Measurements from ENCODE around the gene PHEX.

The PHEX gene

GRCh38 chrX:22141047-22141730, 109.1 kb downstream of the PHEX start:
- DNase-seq (ENCODE audit: low spot score in 2 of 2), result no peak
- H3K9me3 Mint-ChIP-seq, result no peaks in the 10 kb centered on the region
- ATAC-seq, result no peak
- H3K36me3 Mint-ChIP-seq, result no peaks in the 10 kb centered on the region
- H3K27ac Mint-ChIP-seq, result no peak overlapping the region
- no peaks in the 10 kb centered on the region for H3K4me1 Mint-ChIP-seq
- H3K4me3 Mint-ChIP-seq, result no peak overlapping the region

DNA sequence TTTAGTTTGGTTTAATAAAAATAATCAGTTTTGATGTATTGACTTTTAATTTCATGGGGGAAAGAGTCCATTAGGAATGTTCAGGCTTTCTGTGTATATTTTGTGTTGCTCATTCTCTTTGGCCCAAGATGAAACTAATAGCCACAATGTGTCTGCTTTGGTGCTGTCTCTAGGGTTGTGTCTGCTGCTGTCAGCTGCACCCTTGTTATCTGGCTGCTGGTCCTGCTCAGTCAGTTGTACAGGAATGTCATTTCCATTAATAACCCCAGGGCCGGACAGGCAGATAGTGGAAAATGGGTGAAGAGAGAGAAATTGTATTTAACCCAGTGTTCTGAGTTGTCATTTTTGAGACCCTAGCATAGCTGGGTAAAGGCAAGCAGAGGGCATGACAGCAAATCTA, 115.1 kb downstream of the PHEX start:
- Mint-ChIP-seq H3K27ac (no peak overlapping the region), H3K9me3 (no peaks in the 10 kb centered on the region), H3K4me3 (no peak overlapping the region), H3K36me3 (no peaks in the 10 kb centered on the region), H3K4me1 (no peaks in the 10 kb centered on the region)
- DNase-seq (ENCODE audit: low spot score in 2 of 2), result no peak
- ATAC-seq, result no peak

DNA sequence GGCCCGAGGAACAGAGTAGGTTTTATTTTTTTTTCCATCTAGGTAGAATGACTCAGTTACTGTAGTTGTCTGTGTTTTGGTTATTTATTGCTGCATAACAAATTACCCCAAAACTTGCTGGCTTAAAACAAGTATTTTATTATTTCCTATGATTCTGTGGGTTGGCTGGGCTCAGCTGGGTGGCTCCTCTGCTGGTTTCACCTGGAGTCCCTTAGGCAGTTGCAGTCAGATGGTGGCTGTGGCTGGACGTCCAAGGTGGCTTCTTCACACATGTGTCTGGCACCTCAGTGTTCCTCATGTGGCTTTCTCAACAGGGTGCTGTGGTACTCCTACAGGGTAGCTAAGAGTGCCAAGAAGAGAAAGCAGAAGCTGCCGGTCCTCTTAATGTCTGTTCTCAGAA, 115.8 kb downstream of the PHEX start:
- Mint-ChIP-seq H3K36me3 (no peaks in the 10 kb centered on the region), H3K27ac (no peak overlapping the region), H3K4me3 (no peak overlapping the region), H3K9me3 (no peaks in the 10 kb centered on the region), H3K4me1 (no peaks in the 10 kb centered on the region)
- no peak for DNase-seq (ENCODE audit: low spot score in 2 of 2)
- ATAC-seq, result no peak

GRCh38 chrX:22148565-22148964, 116.4 kb downstream of the PHEX start:
- Mint-ChIP-seq H3K9me3 (no peaks in the 10 kb centered on the region), H3K27ac (no peak overlapping the region), H3K36me3 (no peaks in the 10 kb centered on the region), H3K4me3 (no peak overlapping the region), H3K4me1 (no peaks in the 10 kb centered on the region)
- ATAC-seq (no peak), DNase-seq (ENCODE audit: low spot score in 2 of 2) (no peak)

GRCh38 chrX:22150371-22150770, 118.2 kb downstream of the PHEX start:
- no peak for ATAC-seq
- Mint-ChIP-seq H3K4me3 (no peak overlapping the region), H3K4me1 (no peaks in the 10 kb centered on the region), H3K27ac (no peak overlapping the region), H3K9me3 (no peaks in the 10 kb centered on the region), H3K36me3 (no peaks in the 10 kb centered on the region)
- no peak for DNase-seq (ENCODE audit: low spot score in 2 of 2)

- H3K9me3 Mint-ChIP-seq, result no peaks in the 10 kb centered on the region
- H3K27ac Mint-ChIP-seq, result no peak overlapping the region
- no peaks in the 10 kb centered on the region for H3K36me3 Mint-ChIP-seq
- H3K4me3 Mint-ChIP-seq, result no peak overlapping the region
- no peaks in the 10 kb centered on the region for H3K4me1 Mint-ChIP-seq
- ATAC-seq (no peak), DNase-seq (ENCODE audit: low spot score in 2 of 2) (no peak)
Observed at GRCh38 chrX:22155126-22155525, 123.0 kb downstream of the PHEX start.

GRCh38 chrX:22159071-22159470, 126.9 kb downstream of the PHEX start:
- ATAC-seq (no peak), DNase-seq (ENCODE audit: low spot score in 2 of 2) (no peak)
- Mint-ChIP-seq H3K36me3 (no peaks in the 10 kb centered on the region), H3K4me1 (no peaks in the 10 kb centered on the region), H3K27ac (no peak overlapping the region), H3K4me3 (no peak overlapping the region), H3K9me3 (no peaks in the 10 kb centered on the region)

- Mint-ChIP-seq H3K9me3 (no peaks in the 10 kb centered on the region), H3K4me1 (no peaks in the 10 kb centered on the region), H3K27ac (no peak overlapping the region), H3K36me3 (no peaks in the 10 kb centered on the region), H3K4me3 (no peak overlapping the region)
- DNase-seq (ENCODE audit: low spot score in 2 of 2) (no peak), ATAC-seq (no peak)
Observed at GRCh38 chrX:22163326-22163725, 131.2 kb downstream of the PHEX start.

- no peak overlapping the region for H3K4me3 Mint-ChIP-seq
- ATAC-seq (no peak), DNase-seq (ENCODE audit: low spot score in 2 of 2) (no peak)
- no peaks in the 10 kb centered on the region for H3K4me1 Mint-ChIP-seq
- no peaks in the 10 kb centered on the region for H3K9me3 Mint-ChIP-seq
- no peaks in the 10 kb centered on the region for H3K36me3 Mint-ChIP-seq
- H3K27ac Mint-ChIP-seq, result no peak overlapping the region
Observed at GRCh38 chrX:22164770-22165388, 132.8 kb downstream of the PHEX start.

DNA sequence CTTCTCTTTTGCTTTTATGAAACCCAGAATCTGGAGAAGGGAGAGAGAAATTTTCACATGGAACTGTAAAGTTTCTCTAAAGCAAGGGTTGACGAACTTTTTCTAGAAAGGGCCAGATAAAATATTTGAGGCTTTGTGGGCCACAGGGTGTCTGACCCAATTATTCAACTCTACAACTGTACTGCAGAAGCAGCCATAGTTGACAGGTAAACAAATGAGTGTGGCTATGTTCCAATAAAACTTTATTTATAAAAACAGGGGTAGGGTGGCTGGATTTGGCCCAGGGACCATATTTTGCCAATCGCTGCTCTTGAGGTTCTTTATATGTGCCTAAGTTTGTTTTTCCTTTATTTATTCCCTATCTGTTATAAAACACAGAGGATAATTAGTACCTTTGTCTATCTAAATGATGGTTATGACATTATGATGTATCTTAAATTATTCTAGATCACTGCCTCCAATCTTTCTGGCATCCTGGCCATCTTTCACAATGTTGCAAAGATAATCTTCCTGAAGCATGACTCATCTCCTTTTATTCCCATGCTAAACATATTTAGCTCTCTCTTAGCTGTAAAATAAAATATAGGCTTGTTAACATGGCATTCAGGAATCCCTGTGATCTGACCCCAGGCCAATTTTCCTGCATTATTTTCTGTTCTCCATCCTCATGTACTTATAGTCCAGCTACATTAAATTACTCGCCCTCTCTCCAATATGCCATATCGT, 133.8 kb downstream of the PHEX start:
- no peak for ATAC-seq
- no peak overlapping the region for H3K4me3 Mint-ChIP-seq
- no peak for DNase-seq (ENCODE audit: low spot score in 2 of 2)
- H3K36me3 Mint-ChIP-seq, result no peaks in the 10 kb centered on the region
- no peaks in the 10 kb centered on the region for H3K4me1 Mint-ChIP-seq
- no peaks in the 10 kb centered on the region for H3K9me3 Mint-ChIP-seq
- no peak overlapping the region for H3K27ac Mint-ChIP-seq

DNA sequence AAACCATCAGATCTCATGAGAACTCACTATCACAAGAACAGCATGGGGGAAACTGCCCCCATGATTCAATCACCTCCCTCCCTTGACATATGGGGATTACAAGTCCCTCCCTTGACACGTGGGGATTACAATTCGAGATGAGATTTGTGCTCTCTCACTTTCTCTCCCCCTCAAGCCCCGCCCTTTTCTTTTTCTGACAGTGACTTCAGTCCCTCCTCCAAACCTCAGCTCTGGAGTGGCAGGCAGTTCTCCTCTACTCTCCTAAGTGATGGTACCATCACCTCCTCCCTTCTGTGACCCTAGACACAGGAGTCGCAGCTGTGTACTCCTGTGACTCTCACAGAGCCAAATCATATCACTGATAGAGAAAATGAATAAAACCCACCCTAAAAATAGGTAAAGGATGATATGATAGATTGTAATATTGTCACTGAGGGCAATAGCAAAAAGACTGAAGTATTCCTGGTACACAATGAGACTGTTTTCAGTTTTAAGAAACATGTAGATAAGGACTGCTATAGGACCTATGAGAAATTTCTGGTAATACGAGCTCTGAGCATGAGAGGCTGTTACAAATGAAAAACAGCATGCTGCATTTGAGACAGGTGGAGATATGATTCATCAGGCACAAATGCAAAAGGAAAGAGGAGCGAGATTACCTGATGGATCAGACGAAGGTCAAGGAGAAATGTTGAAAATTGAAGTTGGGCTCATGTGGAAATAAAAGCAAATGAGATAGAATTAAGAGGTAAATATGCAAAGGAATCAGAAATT, 139.3 kb downstream of the PHEX start:
- ATAC-seq, result no peak
- no peaks in the 10 kb centered on the region for H3K36me3 Mint-ChIP-seq
- H3K4me3 Mint-ChIP-seq, result no peak overlapping the region
- no peak for DNase-seq (ENCODE audit: low spot score in 2 of 2)
- no peak overlapping the region for H3K27ac Mint-ChIP-seq
- H3K9me3 Mint-ChIP-seq, result no peaks in the 10 kb centered on the region
- H3K4me1 Mint-ChIP-seq, result no peaks in the 10 kb centered on the region

DNA sequence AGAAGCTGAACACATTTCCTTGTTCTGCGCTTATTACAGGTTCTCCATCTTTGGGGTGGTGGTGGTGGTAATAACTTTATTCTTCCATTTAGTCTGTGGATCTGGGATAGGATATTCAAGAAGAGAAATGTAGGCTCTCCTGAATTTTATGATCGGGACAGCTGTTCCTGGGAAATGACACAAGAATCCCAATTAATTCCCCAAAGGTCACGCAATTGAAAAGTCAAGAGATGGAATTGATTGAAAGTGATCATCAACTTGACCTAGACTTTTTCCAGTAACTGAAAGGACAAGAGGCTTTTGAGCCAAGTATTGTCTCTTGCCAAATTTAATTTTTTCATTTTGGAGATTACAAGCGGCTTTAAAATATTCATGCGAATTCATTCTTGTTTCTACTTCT, 141.8 kb downstream of the PHEX start:
- Mint-ChIP-seq H3K36me3 (no peaks in the 10 kb centered on the region), H3K4me1 (no peaks in the 10 kb centered on the region), H3K9me3 (no peaks in the 10 kb centered on the region), H3K4me3 (no peak overlapping the region), H3K27ac (no peak overlapping the region)
- DNase-seq (ENCODE audit: low spot score in 2 of 2) (no peak), ATAC-seq (no peak)

DNA sequence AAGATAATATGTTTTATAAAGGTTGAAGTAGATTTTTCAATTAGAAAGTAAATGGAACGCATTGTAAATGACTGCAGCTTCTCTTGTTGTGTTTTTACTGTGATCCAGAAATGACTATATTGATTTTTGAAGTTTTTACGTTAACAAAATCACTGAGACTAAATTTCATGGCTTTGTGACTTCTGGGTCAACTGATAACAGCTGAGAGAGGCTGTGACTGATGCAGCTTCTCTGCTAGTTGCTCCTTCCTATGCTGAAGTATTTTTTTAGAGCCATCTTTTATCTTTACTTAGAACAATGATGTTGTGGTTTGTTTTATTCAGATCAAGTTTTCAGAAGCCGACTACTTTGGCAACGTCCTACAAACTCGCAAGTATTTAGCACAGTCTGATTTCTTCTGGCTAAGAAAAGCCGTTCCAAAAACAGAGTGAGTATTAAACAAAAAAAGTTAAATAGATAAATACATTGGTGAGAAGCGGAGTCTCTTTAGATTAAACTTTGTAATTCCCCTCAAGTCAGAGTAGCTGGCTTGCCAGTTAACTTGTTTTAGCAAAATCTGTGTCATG, 145.9 kb downstream of the PHEX start:
- no peaks in the 10 kb centered on the region for H3K36me3 Mint-ChIP-seq

GRCh38 chrX:22184096-22184495, 152.0 kb downstream of the PHEX start:
- no peaks in the 10 kb centered on the region for H3K9me3 Mint-ChIP-seq
- ATAC-seq (no peak), DNase-seq (ENCODE audit: low spot score in 2 of 2) (no peak)
- H3K36me3 Mint-ChIP-seq, result no peaks in the 10 kb centered on the region
- no peak overlapping the region for H3K27ac Mint-ChIP-seq
- no peaks in the 10 kb centered on the region for H3K4me1 Mint-ChIP-seq
- H3K4me3 Mint-ChIP-seq, result no peak overlapping the region

More for the DNA sequence above, 145.9 kb downstream of the PHEX start:
- no peak for DNase-seq (ENCODE audit: low spot score in 2 of 2)
- H3K27ac Mint-ChIP-seq, result no peak overlapping the region
- no peak for ATAC-seq
- H3K4me1 Mint-ChIP-seq, result no peaks in the 10 kb centered on the region
- no peaks in the 10 kb centered on the region for H3K9me3 Mint-ChIP-seq
- no peak overlapping the region for H3K4me3 Mint-ChIP-seq

DNA sequence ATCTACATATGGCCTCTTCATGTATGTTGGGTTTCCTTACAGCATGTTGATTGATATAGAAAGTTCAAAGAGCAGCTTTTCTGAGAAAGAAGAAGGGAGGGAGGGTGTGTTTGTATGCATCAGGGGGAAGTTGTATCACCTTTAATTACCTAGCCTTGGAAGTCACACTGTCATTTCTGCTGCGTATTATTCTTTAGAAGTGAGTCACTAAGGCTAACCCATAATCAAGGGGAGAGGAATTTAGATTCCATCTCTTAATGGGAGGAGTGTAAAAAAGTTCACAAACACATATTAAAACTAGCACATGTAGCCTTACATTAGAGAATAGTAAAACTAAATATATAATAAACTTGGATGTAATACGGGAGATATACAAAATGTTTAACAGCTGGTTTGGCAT, 154.0 kb downstream of the PHEX start:
- Mint-ChIP-seq H3K4me3 (no peak overlapping the region), H3K27ac (no peak overlapping the region), H3K9me3 (no peaks in the 10 kb centered on the region), H3K36me3 (no peaks in the 10 kb centered on the region), H3K4me1 (no peaks in the 10 kb centered on the region)
- ATAC-seq (no peak), DNase-seq (ENCODE audit: low spot score in 2 of 2) (no peak)
